HEK293T (cell line): Measurements from ENCODE around the gene NRP2.

Source experiments
- CTCF ChIA-PET: fragments of 350-600 bp; formaldehyde crosslinking; extraction: SDS; loops from one replicate; lab custom pipeline; 2021; ENCODE audit warnings: antibody characterized with exemption, inconsistent platforms; lab: Yijun Ruan, JAX
- POLR2A ChIA-PET: fragments of 350-600 bp; formaldehyde crosslinking; extraction: SDS; loops from one replicate; lab custom pipeline; 2020; ENCODE audit warnings: antibody characterized with exemption, inconsistent platforms; lab: Yijun Ruan, JAX
- DNase-seq: peaks from one replicate; pipeline ENCODE4 v3.0.0; 2012; ENCODE audit warnings: mixed read lengths; ENCODE audit errors: extremely low spot score
- ARNT ChIP-seq: fragments of 450-650 bp; IDR thresholded peaks from 2 replicates; pipeline ENCODE4 v1.6.1; 2017; ENCODE audit warnings: mild to moderate bottlenecking
- BHLHE40 ChIP-seq: fragments of 450-650 bp; IDR thresholded peaks from 2 replicates; pipeline ENCODE4 v1.6.1; 2016; ENCODE audit warnings: mild to moderate bottlenecking, moderate library complexity, borderline replicate concordance
- CTBP1 ChIP-seq: fragments of 450-650 bp; IDR thresholded peaks from 2 replicates; pipeline ENCODE4 v1.6.1; 2016; ENCODE audit warnings: borderline replicate concordance
- ELF4 ChIP-seq: fragments of 450-650 bp; IDR thresholded peaks from 2 replicates; pipeline ENCODE4 v1.6.1; 2017; ENCODE audit warnings: antibody characterized with exemption
- FOXA1 ChIP-seq: fragments of 450-650 bp; IDR thresholded peaks from 2 replicates; pipeline ENCODE4 v1.6.1; 2016; ENCODE audit warnings: mild to moderate bottlenecking
- FOXK2 ChIP-seq: fragments of 450-650 bp; IDR thresholded peaks from 2 replicates; pipeline ENCODE4 v1.6.1; 2016; ENCODE audit warnings: mild to moderate bottlenecking
- FOXM1 ChIP-seq: fragments of 450-650 bp; IDR thresholded peaks from 2 replicates; pipeline ENCODE4 v1.6.1; 2017; ENCODE audit warnings: mild to moderate bottlenecking, borderline replicate concordance
- HDGF ChIP-seq: fragments of 450-650 bp; IDR thresholded peaks from 2 replicates; pipeline ENCODE4 v1.6.1; 2017; ENCODE audit warnings: antibody characterized with exemption, borderline replicate concordance
- L3MBTL2 ChIP-seq: fragments of 450-650 bp; conservative IDR thresholded peaks from 2 replicates; pipeline ENCODE4 v1.6.1; 2016; ENCODE audit warnings: mild to moderate bottlenecking
- LEF1 ChIP-seq: fragments of 450-650 bp; IDR thresholded peaks from 2 replicates; pipeline ENCODE4 v1.6.1; 2017; ENCODE audit warnings: mild to moderate bottlenecking, borderline replicate concordance
- NFRKB ChIP-seq: fragments of 450-650 bp; IDR thresholded peaks from 2 replicates; pipeline ENCODE4 v1.6.1; 2016; ENCODE audit warnings: mild to moderate bottlenecking, moderate library complexity
- SP1 ChIP-seq: fragments of 450-650 bp; IDR thresholded peaks from 2 replicates; pipeline ENCODE4 v1.6.1; 2017
- SUZ12 ChIP-seq: fragments of 450-650 bp; IDR thresholded peaks from 2 replicates; pipeline ENCODE4 v1.6.1; 2016; ENCODE audit warnings: mild to moderate bottlenecking
- TARDBP ChIP-seq: fragments of 450-650 bp; IDR thresholded peaks from 2 replicates; pipeline ENCODE4 v1.6.1; 2016
- ZNF384 ChIP-seq: fragments of 450-650 bp; IDR thresholded peaks from 2 replicates; pipeline ENCODE4 v1.6.1; 2016
- TF ChIP-seq, protein P1 (sequence below): fragments of 450-650 bp; IDR thresholded peaks from 2 replicates; pipeline ENCODE4 v1.6.1; 2016

NRP2 gene

DNA sequence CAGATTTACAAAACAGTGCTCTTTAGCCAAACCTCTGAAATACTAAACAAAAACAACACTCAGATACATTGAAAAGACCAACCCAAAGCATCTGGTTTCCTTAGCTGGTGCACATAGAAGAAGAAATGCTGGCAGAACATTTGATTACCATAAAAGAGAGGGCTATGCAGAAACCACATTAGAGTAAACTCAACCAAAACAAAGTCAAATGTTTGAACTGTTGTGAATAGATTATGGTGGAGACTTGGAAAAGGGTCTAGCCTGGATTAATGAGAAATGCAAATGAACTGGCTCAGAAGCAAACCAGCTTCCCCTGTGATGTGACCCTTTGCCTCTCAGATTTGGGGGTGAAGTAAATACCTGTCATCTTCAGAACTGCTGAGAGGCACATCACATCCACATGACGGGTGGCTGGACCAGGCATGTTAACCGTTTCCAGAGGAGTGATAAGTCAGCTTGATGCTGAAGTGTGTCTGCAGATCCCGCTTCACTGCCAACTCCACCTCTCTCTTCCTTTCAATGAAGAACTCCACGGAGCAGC, 153.0 kb downstream of the NRP2 start:
- ChIA-PET CTCF (no interaction called here), POLR2A (no interaction called here)
- TF ChIP-seq FOXM1 = no peak
- no peak for TF ChIP-seq CTBP1
- TF ChIP-seq TARDBP = no peak
- no peak for TF ChIP-seq L3MBTL2
- DNase-seq = no peak

DNA sequence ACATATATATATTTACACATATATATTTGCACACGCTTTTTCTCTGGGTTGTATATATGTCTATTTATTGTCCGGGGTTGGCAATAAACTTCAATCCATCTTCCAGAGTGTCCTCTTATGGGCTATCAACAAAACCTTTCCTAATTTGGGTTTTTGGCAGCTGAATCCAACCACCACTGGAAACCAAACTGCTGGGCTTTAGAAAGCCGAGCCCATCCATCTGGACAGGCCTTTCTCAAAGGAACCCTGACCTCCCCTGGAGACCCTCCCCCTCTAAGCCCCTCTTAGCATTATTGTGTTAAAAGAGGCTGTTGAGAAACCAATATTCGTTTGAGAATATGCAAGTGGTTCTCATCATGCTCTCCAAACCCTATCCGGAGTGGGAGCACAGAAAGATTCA, 153.6 kb downstream of the NRP2 start:
- ChIA-PET POLR2A (no interaction called here), CTCF (no interaction called here)
- no peak for DNase-seq

DNA sequence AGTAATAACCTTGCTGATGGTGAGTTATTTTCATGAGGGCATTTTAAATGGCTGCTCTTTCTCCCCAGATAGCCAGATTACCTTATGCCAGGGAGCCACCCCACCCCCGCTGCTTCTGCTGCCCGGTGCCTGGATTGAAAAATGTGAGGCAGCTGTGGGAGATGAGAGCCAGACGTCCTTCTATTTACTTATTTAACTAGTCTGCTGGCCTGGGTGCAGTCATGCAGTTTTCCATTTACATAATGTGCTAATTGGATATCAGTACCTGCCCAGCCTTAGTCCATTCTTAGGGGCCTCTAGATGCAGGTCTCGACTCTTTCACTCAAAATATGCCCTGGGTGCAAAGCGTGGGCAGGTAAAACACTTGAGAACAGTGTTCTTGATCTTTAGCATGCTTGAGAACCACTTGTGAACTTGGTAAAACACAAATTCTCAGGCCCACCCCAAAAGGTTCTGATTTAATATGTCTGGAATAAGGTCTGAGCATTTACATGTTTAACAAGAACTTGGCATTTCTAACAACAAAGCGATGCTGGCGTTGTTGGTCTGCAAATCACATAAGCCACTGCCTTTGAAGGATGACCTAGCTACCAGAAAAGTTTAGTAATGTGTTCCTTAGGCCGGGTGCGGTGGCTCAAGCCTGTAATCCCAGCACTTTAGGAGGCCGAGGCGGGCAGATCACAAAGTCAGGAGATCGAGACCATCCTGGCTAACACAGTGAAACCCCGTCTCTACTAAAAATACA, 154.3 kb downstream of the NRP2 start:
- DNase-seq = no peak
- ChIA-PET CTCF (no interaction called here), POLR2A (no interaction called here)
- TF ChIP-seq CTBP1 (no peak), SP1 (no peak), FOXK2 (no peak), LEF1 (no peak)

More for the DNA sequence above, 153.6 kb downstream of the NRP2 start:
- TF ChIP-seq ARNT (no peak), L3MBTL2 (no peak), FOXM1 (no peak), SUZ12 (no peak), ELF4 (no peak), LEF1 (no peak), CTBP1 (no peak), ZNF384 (no peak), BHLHE40 (no peak), TARDBP (no peak), HDGF (no peak), NFRKB (no peak), FOXK2 (no peak), FOXA1 (no peak), SP1 (no peak)
- TF ChIP-seq, protein P1, sequence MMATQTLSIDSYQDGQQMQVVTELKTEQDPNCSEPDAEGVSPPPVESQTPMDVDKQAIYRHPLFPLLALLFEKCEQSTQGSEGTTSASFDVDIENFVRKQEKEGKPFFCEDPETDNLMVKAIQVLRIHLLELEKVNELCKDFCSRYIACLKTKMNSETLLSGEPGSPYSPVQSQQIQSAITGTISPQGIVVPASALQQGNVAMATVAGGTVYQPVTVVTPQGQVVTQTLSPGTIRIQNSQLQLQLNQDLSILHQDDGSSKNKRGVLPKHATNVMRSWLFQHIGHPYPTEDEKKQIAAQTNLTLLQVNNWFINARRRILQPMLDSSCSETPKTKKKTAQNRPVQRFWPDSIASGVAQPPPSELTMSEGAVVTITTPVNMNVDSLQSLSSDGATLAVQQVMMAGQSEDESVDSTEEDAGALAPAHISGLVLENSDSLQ = no peak

DNA sequence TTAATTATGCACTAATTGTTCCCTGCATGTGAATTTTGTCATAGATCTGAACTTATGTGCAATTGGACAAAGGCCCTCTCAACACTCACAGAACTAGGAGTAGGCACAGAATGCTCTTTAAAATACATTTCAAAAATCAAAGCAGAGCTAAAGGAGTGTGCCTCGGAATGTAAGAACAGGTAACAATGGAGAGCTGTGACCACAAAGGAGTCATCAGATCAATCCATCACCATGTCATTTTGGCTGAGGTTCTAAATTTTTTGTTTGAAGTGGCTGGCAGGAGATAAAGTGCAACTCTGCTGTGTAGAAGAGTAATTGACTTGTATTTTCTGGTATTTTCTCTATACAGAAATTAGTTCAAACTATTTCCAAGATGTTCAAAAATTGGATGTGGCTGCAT, 155.4 kb downstream of the NRP2 start:
- TF ChIP-seq L3MBTL2 = no peak
- TF ChIP-seq FOXK2 = no peak
- no peak for TF ChIP-seq LEF1
- no peak for TF ChIP-seq SUZ12
- no peak for TF ChIP-seq SP1
- POLR2A ChIA-PET = no interaction called here
- no peak for DNase-seq
- CTCF ChIA-PET = no interaction called here

DNA sequence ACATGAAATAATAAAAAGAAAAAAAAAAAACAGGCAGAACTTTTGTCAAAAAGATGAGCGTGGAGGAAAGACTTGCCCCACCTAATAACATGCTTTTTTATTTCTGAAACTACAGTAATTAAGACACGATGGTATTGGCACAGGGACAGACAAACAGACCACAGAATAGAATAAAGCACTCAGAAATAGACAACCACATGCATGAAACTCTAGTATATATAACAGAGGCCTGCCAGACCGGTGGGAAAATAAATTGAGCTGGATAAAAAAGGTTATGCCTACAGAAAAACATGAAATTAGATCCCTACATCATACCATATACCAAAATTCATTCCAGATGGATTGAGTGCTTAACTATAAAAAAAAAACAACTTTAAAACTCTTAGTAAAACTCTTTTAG, 163.1 kb downstream of the NRP2 start:
- no peak for TF ChIP-seq FOXK2
- no peak for TF ChIP-seq CTBP1
- TF ChIP-seq SP1 = no peak
- no peak for TF ChIP-seq ZNF384
- TF ChIP-seq, protein P1 = no peak
- no peak for TF ChIP-seq ARNT
- no peak for TF ChIP-seq NFRKB
- no peak for TF ChIP-seq FOXM1
- TF ChIP-seq LEF1 = no peak
- TF ChIP-seq FOXA1 = no peak
- TF ChIP-seq L3MBTL2 = no peak
- ChIA-PET CTCF (no interaction called here), POLR2A (no interaction called here)
- DNase-seq = no peak
